ENCODE measurements around the gene DPH3. TPM values are rescaled to one million over a fixed set of nuclear protein-coding genes. Genes with fewer than 3 reads are reported as not detected.

The DPH3 gene
- total RNA-seq, 4 donors from 2014 or later = 18.2 to 24.2 (median 19.3) TPM

GRCh38 chr3:16260046-16260445 is 4.7 kb downstream of the DPH3 start:
- TF ChIP-seq POLR2A (IDR thresholded peaks at IDR 0.05) (no peak), CTCF (IDR thresholded peaks at IDR 0.05) (no peak)
- DNase-seq = no peak
- intact Hi-C loops (cut with DNase I; ENCODE audit: low total_unique reads) = no loop called here
- no peaks in the 10 kb centered on the region for H3K36me3 ChIP-seq
- no peaks in the 10 kb centered on the region for H3K9me3 ChIP-seq
- no peak overlapping the region for H3K27ac ChIP-seq
- no peak overlapping the region for H3K4me3 ChIP-seq
- no peaks in the 10 kb centered on the region for H3K27me3 ChIP-seq
- no peaks in the 10 kb centered on the region for H3K4me1 ChIP-seq

GRCh38 chr3:16258866-16259265 is 5.9 kb downstream of the DPH3 start:
- Histone ChIP-seq H3K27ac (no peak overlapping the region), H3K4me3 (no peak overlapping the region), H3K27me3 (no peaks in the 10 kb centered on the region), H3K9me3 (no peaks in the 10 kb centered on the region), H3K36me3 (no peaks in the 10 kb centered on the region), H3K4me1 (no peaks in the 10 kb centered on the region)
- intact Hi-C loops (cut with DNase I; ENCODE audit: low total_unique reads) = no loop called here
- no peak for DNase-seq
- TF ChIP-seq POLR2A (IDR thresholded peaks at IDR 0.05) (no peak), CTCF (IDR thresholded peaks at IDR 0.05) (no peak)

DNA sequence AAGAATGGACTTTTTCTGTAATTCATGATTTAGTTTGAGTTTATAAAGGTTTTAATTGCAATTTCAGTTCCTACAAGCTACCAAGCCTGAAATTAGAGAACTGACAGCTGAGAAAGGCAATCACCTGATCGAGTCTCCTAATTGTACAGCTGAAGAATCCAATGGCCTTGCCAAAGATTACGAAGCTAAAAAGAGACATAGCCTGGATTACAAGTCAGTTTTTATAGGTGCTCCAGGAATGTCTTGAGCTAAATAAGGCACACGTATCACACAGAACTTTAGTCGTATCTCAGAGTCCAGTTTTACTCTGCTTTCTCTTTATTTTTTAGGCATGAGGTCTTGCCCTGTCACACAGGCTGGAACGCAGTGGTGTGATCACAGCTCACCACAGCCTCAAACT is 6.6 kb downstream of the DPH3 start:
- DNase-seq = no peak
- TF ChIP-seq CTCF (IDR thresholded peaks at IDR 0.05) (no peak), POLR2A (IDR thresholded peaks at IDR 0.05) (no peak)
- Histone ChIP-seq H3K9me3 (no peaks in the 10 kb centered on the region), H3K4me3 (no peak overlapping the region), H3K27ac (no peak overlapping the region), H3K4me1 (no peaks in the 10 kb centered on the region), H3K27me3 (no peaks in the 10 kb centered on the region), H3K36me3 (no peaks in the 10 kb centered on the region)
- intact Hi-C loops (cut with DNase I; ENCODE audit: low total_unique reads) = no loop called here

DNA sequence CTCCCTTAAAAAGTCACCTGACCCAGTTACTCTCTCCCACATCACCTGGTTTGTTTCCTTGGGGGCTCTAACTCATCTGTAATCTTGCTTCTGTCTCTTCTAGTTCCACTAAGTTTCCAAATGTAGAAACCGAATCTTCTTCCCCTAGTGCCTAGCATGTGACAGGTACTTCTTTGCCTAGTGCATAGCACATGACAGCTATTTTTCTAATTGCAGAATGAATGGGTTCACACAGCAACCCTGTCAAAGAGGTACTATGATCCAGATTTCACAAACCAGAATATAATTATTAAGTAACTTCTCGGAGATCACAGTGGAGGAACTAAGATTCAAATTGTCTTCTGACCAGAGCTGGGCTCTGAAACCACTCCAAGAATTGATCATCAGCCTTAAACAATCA is 7.4 kb downstream of the DPH3 start:
- DNase-seq = no peak
- no peak for TF ChIP-seq CTCF (IDR thresholded peaks at IDR 0.05)
- TF ChIP-seq POLR2A (IDR thresholded peaks at IDR 0.05) = no peak

DNA sequence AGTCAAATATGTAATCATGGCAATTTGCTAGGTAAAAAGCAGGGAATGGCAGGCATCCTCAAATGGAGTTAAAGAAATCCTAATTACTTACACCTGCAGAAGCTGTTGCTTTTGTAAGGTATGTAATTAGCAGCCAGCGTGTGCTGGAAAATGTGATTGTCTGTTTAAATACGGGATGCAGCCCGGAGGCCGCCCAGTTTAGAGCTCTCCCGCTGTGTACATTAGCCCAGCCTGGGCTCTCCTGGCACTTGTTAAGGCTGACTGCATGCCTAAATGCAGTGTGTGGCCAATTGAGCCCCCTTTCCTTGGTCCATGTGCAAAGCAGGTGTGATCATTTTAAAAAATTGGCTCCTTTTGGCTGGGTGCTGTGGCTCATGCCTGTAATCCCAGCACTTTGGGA is 9.0 kb downstream of the DPH3 start:
- intact Hi-C loops (cut with DNase I; ENCODE audit: low total_unique reads) = no loop called here
- DNase-seq = no peak
- H3K36me3 ChIP-seq = no peaks in the 10 kb centered on the region
- no peaks in the 10 kb centered on the region for H3K9me3 ChIP-seq
- TF ChIP-seq POLR2A (IDR thresholded peaks at IDR 0.05) = no peak
- TF ChIP-seq CTCF (IDR thresholded peaks at IDR 0.05) = no peak
- no peak overlapping the region for H3K4me3 ChIP-seq
- H3K27ac ChIP-seq = no peak overlapping the region
- no peaks in the 10 kb centered on the region for H3K4me1 ChIP-seq
- no peaks in the 10 kb centered on the region for H3K27me3 ChIP-seq

More for the DNA sequence above, 7.4 kb downstream of the DPH3 start:
- Histone ChIP-seq H3K9me3 (no peaks in the 10 kb centered on the region), H3K36me3 (no peaks in the 10 kb centered on the region), H3K4me1 (no peaks in the 10 kb centered on the region), H3K4me3 (no peak overlapping the region), H3K27me3 (no peaks in the 10 kb centered on the region), H3K27ac (no peak overlapping the region)
- intact Hi-C loops (cut with DNase I; ENCODE audit: low total_unique reads) = no loop called here
